Nucleus accumbens (tissue), 56 donors: ENCODE measurements around the gene CA5A.
"Not testable (repeated sequence)": the region's sequence is repeated elsewhere in the genome, so short reads cannot be mapped to it uniquely, and the experiment has no call there.

ENCODE experiments used
- DNase-seq, 56 donors: peaks; one replicate each; lab custom pipeline; 2025; lab: John Stamatoyannopoulos, UW

The CA5A gene

GRCh38 chr16:87949071-87949744, 12.9 kb upstream of the CA5A start:
- DNase-seq = no peak

GRCh38 chr16:87948735-87949070, 12.4 kb upstream of the CA5A start:
- DNase-seq = no peak

- peak in 2 of 56 donors; percentile 16 to 32 for DNase-seq
These were observed 11.8 kb upstream of the CA5A start for GRCh38 chr16:87948119-87948545.

GRCh38 chr16:87947356-87948118, 11.2 kb upstream of the CA5A start:
- DNase-seq = no peak

- no peak for DNase-seq
These were observed 10.4 kb upstream of the CA5A start for GRCh38 chr16:87946596-87947347.

- DNase-seq = peak in 53 of 56 donors; percentile 20 to 88 (median 63)
These were observed 9.2 kb upstream of the CA5A start for GRCh38 chr16:87945351-87946042.

DNA sequence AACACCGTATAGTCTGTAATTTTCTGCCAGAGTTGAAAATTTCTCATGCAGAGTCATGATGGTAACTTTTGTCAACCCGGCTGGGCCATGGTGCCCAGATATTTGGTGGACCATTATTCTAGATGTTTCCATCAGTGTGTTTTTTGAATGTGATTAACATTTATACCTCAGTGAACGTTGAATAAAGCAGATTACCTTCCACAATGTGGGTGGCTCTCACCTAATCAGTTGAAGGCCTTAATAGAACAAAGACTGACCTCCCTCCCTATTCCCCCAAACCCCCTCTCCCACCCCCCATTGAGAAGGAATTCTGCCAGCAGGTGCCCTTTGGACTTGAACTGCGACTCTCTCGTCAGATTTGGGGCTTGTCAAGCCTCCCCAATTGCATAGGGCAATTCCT, 6.4 kb upstream of the CA5A start:
- DNase-seq = no peak

DNA sequence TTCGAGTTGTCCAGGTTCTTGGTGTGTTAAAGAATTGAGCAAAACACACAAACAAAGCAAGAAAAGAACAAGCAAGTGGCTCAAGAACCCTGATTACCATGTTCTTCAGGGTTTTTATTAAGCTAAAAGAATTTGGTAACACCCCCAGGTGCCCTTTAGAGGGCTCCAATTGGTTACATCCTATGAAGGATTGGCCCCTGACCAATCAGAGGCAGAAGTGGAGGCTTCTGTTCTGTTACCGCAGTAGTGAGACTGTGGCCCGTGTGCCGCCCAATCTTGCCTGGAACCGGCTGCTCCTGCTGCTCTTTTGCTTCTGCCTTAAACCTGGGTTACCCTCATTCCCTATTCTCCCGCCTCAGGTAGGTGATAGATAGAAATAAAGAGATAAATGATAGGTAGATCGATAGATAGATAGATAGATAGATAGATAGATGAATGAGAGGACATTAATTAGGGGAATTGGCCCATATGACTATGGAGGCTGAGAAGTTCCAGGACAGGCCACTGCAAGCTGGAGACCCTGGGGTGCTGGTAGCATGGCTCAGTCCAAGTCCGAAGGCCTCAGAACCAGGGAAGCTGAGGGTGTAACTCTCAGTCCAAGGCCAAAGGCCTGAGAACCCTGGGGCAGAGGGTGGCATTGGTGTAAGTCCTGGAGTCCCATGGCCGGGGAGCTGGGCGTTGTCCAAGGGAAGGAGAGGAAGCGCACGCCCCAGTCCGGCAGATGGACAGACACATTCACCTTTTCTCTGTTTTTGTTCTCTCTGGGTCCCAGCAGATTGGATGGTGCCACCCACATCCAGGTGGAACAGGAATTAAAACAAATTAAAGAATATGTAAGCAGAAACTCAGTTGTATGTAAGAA, 3.5 kb upstream of the CA5A start:
- no peak for DNase-seq

DNA sequence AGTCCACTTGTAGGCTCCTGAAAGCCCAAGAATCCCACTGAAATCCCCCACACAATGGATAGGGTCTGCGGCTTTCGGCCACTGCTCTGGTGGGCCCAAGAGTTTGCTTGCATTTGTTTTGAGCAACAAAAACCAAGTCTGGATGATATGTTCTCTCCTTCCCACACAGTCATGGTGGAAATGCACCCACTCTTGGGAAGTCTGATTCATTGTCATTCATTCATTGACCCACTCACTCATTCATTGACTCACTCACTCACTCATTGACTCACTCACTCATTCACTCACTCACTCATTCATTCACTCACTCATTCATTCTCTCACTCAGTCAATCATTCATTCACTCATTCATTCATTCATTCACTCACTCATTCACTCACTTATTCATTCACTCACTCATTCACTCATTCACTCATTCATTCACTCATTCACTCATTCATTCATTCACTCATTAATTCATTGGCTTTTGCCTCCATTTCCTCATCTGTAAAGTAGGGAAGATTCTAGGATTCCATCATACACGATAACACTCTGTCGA, 2.2 kb upstream of the CA5A start:
- no peak for DNase-seq

GRCh38 chr16:87937231-87937542, 858 bp upstream of the CA5A start:
- DNase-seq = not testable (repeated sequence)

GRCh38 chr16:87936016-87936374, 334 bp downstream of the CA5A start:
- DNase-seq = not testable (repeated sequence)

- not testable (repeated sequence) for DNase-seq
These were observed 1.4 kb downstream of the CA5A start for GRCh38 chr16:87934752-87935425.

DNA sequence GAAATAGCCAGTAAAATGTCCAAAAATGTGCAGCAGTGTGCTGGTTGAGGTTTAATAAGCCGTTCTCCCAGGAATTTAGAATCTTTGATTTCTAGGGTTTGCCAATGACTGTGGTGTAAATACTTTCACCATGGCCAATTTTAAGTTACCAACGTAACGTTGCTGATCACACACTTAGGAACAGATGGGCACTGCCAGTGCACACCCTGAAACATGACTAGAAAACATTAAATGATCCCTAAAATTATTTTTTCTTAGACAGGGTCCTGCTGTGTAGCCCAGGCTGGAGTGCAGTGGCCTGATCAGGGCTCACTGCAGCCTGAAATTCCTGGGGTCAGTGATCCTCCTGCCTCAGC, 3.2 kb downstream of the CA5A start:
- DNase-seq = no peak

GRCh38 chr16:87932475-87933139, 3.7 kb downstream of the CA5A start:
- DNase-seq = not testable (repeated sequence)

DNA sequence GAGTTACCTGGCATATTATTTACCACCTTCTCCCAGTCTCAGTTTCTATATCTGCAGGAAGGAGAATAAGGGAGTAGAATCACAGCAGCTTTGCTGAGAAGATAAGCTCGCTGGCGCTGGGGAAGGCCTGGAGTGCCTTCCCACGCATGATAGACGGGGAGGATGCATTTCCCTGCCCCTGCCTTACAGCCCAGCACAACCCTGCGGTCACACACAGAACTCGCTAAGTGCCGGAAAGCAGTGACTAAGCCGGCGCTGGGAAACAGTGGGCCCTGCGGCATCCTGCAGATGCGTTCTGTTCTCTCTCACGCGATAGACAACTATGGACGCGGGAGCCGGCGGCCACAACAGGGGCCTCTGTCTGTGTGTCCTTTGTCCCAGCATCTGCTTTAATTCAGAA, 4.8 kb downstream of the CA5A start:
- no peak for DNase-seq

GRCh38 chr16:87930456-87930855, 5.9 kb downstream of the CA5A start:
- no peak for DNase-seq

GRCh38 chr16:87929986-87930385, 6.3 kb downstream of the CA5A start:
- no peak for DNase-seq

- no peak for DNase-seq
These were observed 9.2 kb downstream of the CA5A start for GRCh38 chr16:87927195-87927562.
